Astrocyte (in vitro differentiated cells and primary cell): ENCODE measurements around the gene KLHL18. TPM values are rescaled to one million over a fixed set of nuclear protein-coding genes. Genes with fewer than 3 reads are reported as not detected.
A peak's percentile ranks its signal among the peaks of the same experiment; 100 is the strongest.

Source experiments
- DNase-seq: peaks from one replicate; pipeline ENCODE4 v3.0.0-alpha.2; 2010; ENCODE audit warnings: low read depth
- FAIRE-seq: peaks from 2 replicates; lab custom pipeline; 2011; peaks lifted over from hg19 to GRCh38; lab: Jason Lieb, UNC
- H2AFZ ChIP-seq: 2 replicates; pipeline ENCODE4 v1.6.0; 2012; ENCODE audit warnings: low read depth, low read length, inconsistent platforms
- H3K27ac ChIP-seq: 2 replicates; pipeline ENCODE4 v1.5.1; 2011; ENCODE audit warnings: low read depth, low read length, inconsistent platforms
- H3K27me3 ChIP-seq: 2 replicates; pipeline ENCODE4 v1.6.0; 2011; ENCODE audit warnings: low read length, inconsistent platforms; ENCODE audit not compliant: insufficient read depth
- H3K36me3 ChIP-seq: 2 replicates; pipeline ENCODE4 v1.5.1; 2011; ENCODE audit warnings: low read length, inconsistent platforms; ENCODE audit not compliant: insufficient read depth
- H3K4me1 ChIP-seq: 2 replicates; pipeline ENCODE4 v1.5.1; 2011; ENCODE audit warnings: low read length, inconsistent platforms; ENCODE audit not compliant: insufficient read depth
- H3K4me2 ChIP-seq: 2 replicates; pipeline ENCODE4 v1.6.0; 2012; ENCODE audit warnings: low read length, inconsistent platforms
- H3K4me3 ChIP-seq: 2 replicates; pipeline ENCODE4 v1.5.1; 2011; ENCODE audit warnings: low read depth, mild to moderate bottlenecking, low read length, inconsistent platforms; ENCODE audit not compliant: insufficient read depth
- H3K79me2 ChIP-seq: 2 replicates; pipeline ENCODE4 v1.6.0; 2012; ENCODE audit warnings: mild to moderate bottlenecking, low read length, inconsistent platforms; ENCODE audit not compliant: insufficient read depth
- H3K9ac ChIP-seq: 2 replicates; pipeline ENCODE4 v1.6.0; 2012; ENCODE audit warnings: mild to moderate bottlenecking, low read length, inconsistent platforms
- H3K9me3 ChIP-seq: 2 replicates; pipeline ENCODE4 v1.5.1; 2012; ENCODE audit warnings: low read depth, mild to moderate bottlenecking, low read length, inconsistent platforms; ENCODE audit not compliant: insufficient read depth
- H4K20me1 ChIP-seq: 2 replicates; pipeline ENCODE4 v1.6.0; 2012; ENCODE audit warnings: low read length, inconsistent platforms; ENCODE audit not compliant: insufficient read depth
- H3K27ac Mint-ChIP-seq: one replicate; pipeline ENCODE4 v1.8.0; 2021; ENCODE audit warnings: mild to moderate bottlenecking, mixed read lengths; ENCODE audit not compliant: unreplicated experiment
- H3K27me3 Mint-ChIP-seq: one replicate; pipeline ENCODE4 v1.8.0; 2021; ENCODE audit warnings: low read depth, mixed read lengths; ENCODE audit not compliant: unreplicated experiment
- H3K36me3 Mint-ChIP-seq: one replicate; pipeline ENCODE4 v1.8.0; 2021; ENCODE audit warnings: low read depth, mixed read lengths; ENCODE audit not compliant: unreplicated experiment
- H3K4me1 Mint-ChIP-seq: one replicate; pipeline ENCODE4 v1.8.0; 2021; ENCODE audit warnings: low read depth, mixed read lengths; ENCODE audit not compliant: unreplicated experiment
- H3K4me3 Mint-ChIP-seq: one replicate; pipeline ENCODE4 v1.8.0; 2021; ENCODE audit warnings: mild to moderate bottlenecking, moderate library complexity, mixed read lengths; ENCODE audit not compliant: unreplicated experiment
- H3K9me3 Mint-ChIP-seq: one replicate; pipeline ENCODE4 v1.8.0; 2021; ENCODE audit warnings: mild to moderate bottlenecking, mixed read lengths; ENCODE audit not compliant: unreplicated experiment
- CTCF ChIP-seq: IDR thresholded peaks from 2 replicates; pipeline ENCODE4 v1.5.1; 2011; ENCODE audit warnings: low read depth, mild to moderate bottlenecking, inconsistent platforms, low read length, moderate library complexity; ENCODE audit not compliant: insufficient read depth
- EZH2 ChIP-seq: IDR thresholded peaks from 2 replicates; pipeline ENCODE4 v1.6.1; 2012; ENCODE audit warnings: mild to moderate bottlenecking, low read length, inconsistent platforms; ENCODE audit not compliant: insufficient read depth
- total RNA-seq: library from RNA; stranded (reverse); gene quantifications from 2 replicates; pipeline ENCODE4 v1.2.1, GENCODE V29; 2021

The KLHL18 gene
- total RNA-seq, 1 donor from 2014 or later: 53.2 TPM

DNA sequence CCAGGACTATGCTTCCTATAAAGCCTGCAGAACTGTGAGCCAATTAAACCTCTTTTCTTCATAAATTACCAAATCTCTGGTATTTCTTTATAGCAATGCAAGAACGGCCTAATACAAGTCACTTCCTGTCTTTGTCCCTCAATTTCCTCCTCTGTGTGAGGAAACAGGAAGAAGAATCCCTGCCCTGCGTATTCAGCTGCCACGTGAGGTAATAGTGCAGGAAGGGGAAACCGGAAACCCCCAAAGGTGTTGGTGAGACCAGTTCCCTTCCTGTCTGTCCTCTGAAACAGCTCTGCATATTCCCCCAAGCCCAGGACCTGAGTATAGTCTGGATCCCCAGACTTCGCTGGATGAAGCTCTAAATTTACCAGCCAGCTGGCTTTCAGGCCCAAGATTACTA lies 80.0 kb downstream of the KLHL18 start:
- Histone ChIP-seq H3K4me2 (no peak overlapping the region), H4K20me1 (no peaks in the 10 kb centered on the region), H3K9ac (no peak overlapping the region), H3K4me3 (no peak overlapping the region), H2AFZ (no peak overlapping the region), H3K4me1 (no peaks in the 10 kb centered on the region), H3K9me3 (peaks cover 16% of the 10 kb centered on the region), H3K27ac (no peak overlapping the region), H3K36me3 (no peaks in the 10 kb centered on the region), H3K27me3 (no peaks in the 10 kb centered on the region), H3K79me2 (no peaks in the 10 kb centered on the region)
- Mint-ChIP-seq H3K27me3 (no peaks in the 10 kb centered on the region), H3K4me3 (no peak overlapping the region), H3K9me3 (peaks cover 20% of the 10 kb centered on the region), H3K4me1 (no peaks in the 10 kb centered on the region), H3K27ac (no peak overlapping the region), H3K36me3 (peaks cover 7% of the 10 kb centered on the region)
- TF ChIP-seq CTCF (no peak), EZH2 (no peak)
- FAIRE-seq (no peak), DNase-seq (no peak)

DNA sequence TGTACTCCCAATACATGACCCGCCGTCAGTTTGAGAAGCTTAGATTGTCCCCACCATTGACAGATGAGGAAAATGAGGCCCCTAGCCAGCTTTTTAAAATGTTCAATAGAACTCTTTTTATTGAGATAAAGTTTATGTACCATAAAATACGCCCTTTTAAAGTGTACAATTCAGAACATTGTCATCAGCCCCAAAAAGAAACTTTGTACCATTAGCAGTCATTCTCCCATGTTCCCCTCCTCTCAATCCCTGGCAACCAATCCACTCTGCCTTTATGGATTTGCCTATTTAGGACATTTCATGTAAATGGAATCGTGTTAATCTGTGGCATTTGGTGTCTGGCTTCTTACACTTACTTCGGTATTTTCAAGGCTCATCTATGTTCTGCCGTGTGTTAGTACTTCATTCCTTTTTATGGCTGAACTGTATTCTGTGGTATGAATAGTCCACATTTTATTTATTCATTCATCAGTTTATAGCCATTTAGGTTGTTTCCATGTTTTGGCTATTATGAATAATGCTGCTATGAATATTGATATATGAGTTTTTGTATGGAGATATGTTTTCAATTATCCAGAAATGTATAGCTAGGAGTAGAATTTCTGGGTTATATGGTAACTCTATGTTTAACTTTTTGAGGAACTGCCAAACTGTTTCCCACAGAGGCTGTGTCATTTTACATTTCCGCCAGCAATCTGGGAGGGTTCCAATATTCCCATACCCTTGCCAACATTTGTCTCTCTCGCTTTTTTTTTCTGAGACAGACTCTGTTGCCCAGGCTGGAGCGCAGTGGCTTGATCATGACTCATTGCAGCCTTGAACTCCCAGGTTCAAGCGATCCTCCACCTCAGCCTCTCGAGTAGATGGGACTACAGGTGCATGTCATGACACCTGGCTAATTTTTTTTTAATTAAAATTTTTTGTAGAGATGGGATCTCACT lies 82.7 kb downstream of the KLHL18 start:
- no peak overlapping the region for H3K4me3 ChIP-seq
- no peaks in the 10 kb centered on the region for H3K9me3 ChIP-seq
- no peak overlapping the region for H3K27ac ChIP-seq
- peak overlapping the region; percentile 3 for H3K4me2 ChIP-seq
- H3K27me3 Mint-ChIP-seq: peaks cover 4% of the 10 kb centered on the region
- H2AFZ ChIP-seq: no peak overlapping the region
- DNase-seq: peak; percentile 71
- H3K27ac Mint-ChIP-seq: no peak overlapping the region
- peaks cover 5% of the 10 kb centered on the region for H3K36me3 Mint-ChIP-seq
- no peaks in the 10 kb centered on the region for H3K4me1 ChIP-seq
- no peaks in the 10 kb centered on the region for H3K79me2 ChIP-seq
- H3K27me3 ChIP-seq: no peaks in the 10 kb centered on the region
- H3K4me3 Mint-ChIP-seq: no peak overlapping the region
- FAIRE-seq: peak; percentile 67
- peaks cover 3% of the 10 kb centered on the region for H3K9me3 Mint-ChIP-seq
- H3K36me3 ChIP-seq: no peaks in the 10 kb centered on the region
- H3K4me1 Mint-ChIP-seq: no peaks in the 10 kb centered on the region
- no peak overlapping the region for H3K9ac ChIP-seq
- TF ChIP-seq EZH2: no peak
- no peaks in the 10 kb centered on the region for H4K20me1 ChIP-seq

GRCh38 chr3:47366833-47367232 lies 84.1 kb downstream of the KLHL18 start:
- no peak overlapping the region for H3K27ac Mint-ChIP-seq
- DNase-seq (no peak), FAIRE-seq (no peak)
- H2AFZ ChIP-seq: no peak overlapping the region
- no peak overlapping the region for H3K9ac ChIP-seq
- H3K4me3 Mint-ChIP-seq: no peak overlapping the region
- H3K4me1 ChIP-seq: no peaks in the 10 kb centered on the region
- H3K27me3 ChIP-seq: no peaks in the 10 kb centered on the region
- H3K9me3 Mint-ChIP-seq: peaks cover 2% of the 10 kb centered on the region
- H4K20me1 ChIP-seq: no peaks in the 10 kb centered on the region
- no peak overlapping the region for H3K4me3 ChIP-seq
- H3K79me2 ChIP-seq: no peaks in the 10 kb centered on the region
- TF ChIP-seq EZH2 (no peak), CTCF (no peak)
- H3K27me3 Mint-ChIP-seq: peaks cover 6% of the 10 kb centered on the region
- peaks cover 5% of the 10 kb centered on the region for H3K36me3 Mint-ChIP-seq
- no peak overlapping the region for H3K4me2 ChIP-seq
- H3K9me3 ChIP-seq: no peaks in the 10 kb centered on the region
- no peak overlapping the region for H3K27ac ChIP-seq
- no peaks in the 10 kb centered on the region for H3K36me3 ChIP-seq
- H3K4me1 Mint-ChIP-seq: no peaks in the 10 kb centered on the region
